IMR-90 (cell line): ENCODE results near the gene ACSL3. TPM values are rescaled to one million over a fixed set of nuclear protein-coding genes. Genes with fewer than 3 reads are reported as not detected.

Experiments
- ATAC-seq: fragments of 200-7000 bp; cut with Tn5 transposase; 2 replicates; pipeline ENCODE4 v1.9.1; 2020; ENCODE audit warnings: low read depth, mild to moderate bottlenecking, moderate library complexity
- BruUV-seq: library from RNA; stranded (reverse); fragments of 400-500 nt; replicated peaks from 2 replicates; lab custom pipeline; 2021; lab: Mats Ljungman, UMichigan
- CTCF ChIA-PET: fragments of 300-600 bp; formaldehyde crosslinking; extraction: SDS; loops from one replicate; lab custom pipeline; 2021; ENCODE audit warnings: antibody characterized with exemption; lab: Yijun Ruan, JAX
- POLR2A ChIA-PET: fragments of 300-600 bp; sonication (Branson Sonifier 250); formaldehyde crosslinking; loops from one replicate; lab custom pipeline; 2022; ENCODE audit warnings: antibody characterized with exemption; ENCODE audit not compliant: unreplicated experiment; lab: Charles Lee
- DNase-seq: peaks from one replicate; pipeline ENCODE4 v3.0.0; 2013
- H2AFZ ChIP-seq: replicated peaks from 2 replicates; pipeline ENCODE3; 2013; ENCODE audit warnings: low read length, mild to moderate bottlenecking; ENCODE audit not compliant: poor library complexity
- H2AK5ac ChIP-seq: 2 replicates; pipeline ENCODE4 v1.6.1; 2013; ENCODE audit warnings: low read depth, low read length, inconsistent platforms
- H2AK9ac ChIP-seq: replicated peaks from 2 replicates; pipeline ENCODE3; 2013; ENCODE audit warnings: mild to moderate bottlenecking, low read depth, low read length, moderate library complexity; ENCODE audit not compliant: poor library complexity
- H2BK120ac ChIP-seq: 2 replicates; pipeline ENCODE4 v1.6.1; 2013; ENCODE audit warnings: low read depth, low read length, inconsistent platforms
- H2BK15ac ChIP-seq: 3 replicates; pipeline ENCODE4 v1.6.1; 2013; ENCODE audit warnings: low read depth, low read length, inconsistent platforms
- H2BK20ac ChIP-seq: 2 replicates; pipeline ENCODE4 v1.6.1; 2013; ENCODE audit warnings: low read depth, mild to moderate bottlenecking, inconsistent platforms, low read length, moderate library complexity
- H2BK5ac ChIP-seq: 2 replicates; pipeline ENCODE4 v1.6.1; 2013; ENCODE audit warnings: mild to moderate bottlenecking, low read depth, low read length, inconsistent platforms; ENCODE audit not compliant: poor library complexity, severe bottlenecking
- H3K14ac ChIP-seq: replicated peaks from 2 replicates; pipeline ENCODE4 v1.6.1; 2013; ENCODE audit warnings: low read depth, low read length, inconsistent platforms
- H3K18ac ChIP-seq: 2 replicates; pipeline ENCODE4 v1.6.1; 2013; ENCODE audit warnings: low read depth, low read length, control low read depth
- H3K23ac ChIP-seq: 2 replicates; pipeline ENCODE4 v1.6.1; 2013; ENCODE audit warnings: low read depth, low read length, inconsistent platforms
- H3K27ac ChIP-seq: 2 replicates; pipeline ENCODE4 v1.5.1; 2013; ENCODE audit warnings: mild to moderate bottlenecking, control low read depth, low read length; ENCODE audit not compliant: insufficient read depth
- H3K27me3 ChIP-seq: 2 replicates; pipeline ENCODE4 v1.6.1; 2013; ENCODE audit warnings: low read length; ENCODE audit not compliant: control insufficient read depth, insufficient read depth
- H3K36me3 ChIP-seq: 2 replicates; pipeline ENCODE4 v1.6.1; 2013; ENCODE audit warnings: low read length, mixed read lengths; ENCODE audit not compliant: control insufficient read depth, insufficient read depth
- H3K4ac ChIP-seq: 2 replicates; pipeline ENCODE4 v1.6.1; 2013; ENCODE audit warnings: low read depth, low read length, inconsistent platforms
- H3K4me1 ChIP-seq: 2 replicates; pipeline ENCODE4 v1.6.1; 2013; ENCODE audit warnings: low read length, mixed read lengths; ENCODE audit not compliant: control insufficient read depth, insufficient read depth
- H3K4me2 ChIP-seq: 2 replicates; pipeline ENCODE4 v1.6.1; 2013; ENCODE audit warnings: low read depth, mild to moderate bottlenecking, control low read depth, low read length, moderate library complexity
- H3K4me3 ChIP-seq: 2 replicates; pipeline ENCODE4 v1.5.1; 2013; ENCODE audit warnings: low read depth, mild to moderate bottlenecking, control low read depth, low read length, moderate library complexity; ENCODE audit not compliant: insufficient read depth
- H3K56ac ChIP-seq: 2 replicates; pipeline ENCODE4 v1.6.1; 2013; ENCODE audit warnings: low read length, inconsistent platforms; ENCODE audit not compliant: insufficient read depth; ENCODE audit errors: extremely low read depth
- H3K79me1 ChIP-seq, 2 experiments: 2 replicates each; pipeline ENCODE4 v1.6.1; 2013; ENCODE audit warnings: low read length in 2 of 2, inconsistent platforms in 1 of 2, low read depth in 1 of 2
- H3K9ac ChIP-seq: 2 replicates; pipeline ENCODE4 v1.6.1; 2013; ENCODE audit warnings: low read depth, low read length, control low read depth
- H3K9me1 ChIP-seq: 2 replicates; pipeline ENCODE4 v1.6.1; 2013; ENCODE audit warnings: low read length, inconsistent platforms; ENCODE audit not compliant: insufficient read depth
- H3K9me3 ChIP-seq: 2 replicates; pipeline ENCODE4 v1.6.1; 2013; ENCODE audit warnings: low read length; ENCODE audit not compliant: control insufficient read depth, insufficient read depth
- H4K20me1 ChIP-seq: 2 replicates; pipeline ENCODE4 v1.6.1; 2013; ENCODE audit warnings: low read length, inconsistent platforms; ENCODE audit not compliant: insufficient read depth
- H4K5ac ChIP-seq: 2 replicates; pipeline ENCODE4 v1.6.1; 2013; ENCODE audit warnings: mild to moderate bottlenecking, low read depth, low read length, control low read depth
- H4K8ac ChIP-seq, 2 experiments: 2 replicates each; pipeline ENCODE4 v1.6.1; 2013; ENCODE audit warnings: low read depth in 2 of 2, low read length in 2 of 2, control low read depth in 1 of 2, inconsistent platforms in 1 of 2
- H4K91ac ChIP-seq: 2 replicates; pipeline ENCODE4 v1.6.1; 2013; ENCODE audit warnings: low read depth, low read length, inconsistent platforms; ENCODE audit not compliant: insufficient read depth
- BHLHE40 ChIP-seq: fragments of 150-350 bp; IDR thresholded peaks from 2 replicates; pipeline ENCODE4 v1.6.1; 2016; ENCODE audit warnings: mild to moderate bottlenecking, low read depth, low read length
- CEBPB ChIP-seq: IDR thresholded peaks from 2 replicates; pipeline ENCODE4 v1.6.1; 2012; ENCODE audit warnings: low read depth, low read length, improper control_type of control experiment
- CTCF ChIP-seq: conservative IDR thresholded peaks from 2 replicates; pipeline ENCODE4 v1.5.1; 2012; ENCODE audit warnings: mild to moderate bottlenecking, low read depth, low read length, improper control_type of control experiment
- ELK1 ChIP-seq: fragments of 150-350 bp; IDR thresholded peaks from 2 replicates; pipeline ENCODE4 v1.6.1; 2016; ENCODE audit warnings: low read depth, mild to moderate bottlenecking, low read length, moderate library complexity, borderline replicate concordance
- FOS ChIP-seq: fragments of 150-350 bp; IDR thresholded peaks from 2 replicates; pipeline ENCODE4 v1.6.1; 2016; ENCODE audit warnings: low read depth, low read length
- MAFK ChIP-seq: IDR thresholded peaks from 2 replicates; pipeline ENCODE4 v1.6.1; 2012; ENCODE audit warnings: low read depth, low read length, improper control_type of control experiment
- MAZ ChIP-seq: IDR thresholded peaks from 2 replicates; pipeline ENCODE4 v1.6.1; 2012; ENCODE audit warnings: low read depth, mild to moderate bottlenecking, low read length, improper control_type of control experiment, moderate library complexity, borderline replicate concordance
- MXI1 ChIP-seq: IDR thresholded peaks from 2 replicates; pipeline ENCODE4 v1.6.1; 2012; ENCODE audit warnings: low read depth, mild to moderate bottlenecking, low read length, moderate library complexity, borderline replicate concordance
- NFE2L2 ChIP-seq: fragments of 150-350 bp; IDR thresholded peaks from 2 replicates; pipeline ENCODE4 v1.6.1; 2016; ENCODE audit warnings: low read depth, mild to moderate bottlenecking, low read length
- POLR2A ChIP-seq: IDR thresholded peaks from 2 replicates; pipeline ENCODE4 v1.6.1; 2012; ENCODE audit warnings: mild to moderate bottlenecking, low read depth, low read length
- RAD21 ChIP-seq: IDR thresholded peaks from 2 replicates; pipeline ENCODE4 v1.6.1; 2012; ENCODE audit warnings: low read length, improper control_type of control experiment
- RCOR1 ChIP-seq: IDR thresholded peaks from 2 replicates; pipeline ENCODE4 v1.6.1; 2012; ENCODE audit warnings: mild to moderate bottlenecking, low read length, improper control_type of control experiment; ENCODE audit not compliant: insufficient replicate concordance
- RFX5 ChIP-seq: IDR thresholded peaks from 2 replicates; pipeline ENCODE4 v1.8.0; 2012; ENCODE audit warnings: low read depth, mild to moderate bottlenecking, low read length, moderate library complexity
- SMC3 ChIP-seq: fragments of 150-350 bp; IDR thresholded peaks from 2 replicates; pipeline ENCODE4 v1.6.1; 2016; ENCODE audit warnings: low read depth, mild to moderate bottlenecking, antibody characterized with exemption, low read length, moderate library complexity
- USF2 ChIP-seq: fragments of 150-350 bp; IDR thresholded peaks from 2 replicates; pipeline ENCODE4 v1.6.1; 2017; ENCODE audit warnings: mild to moderate bottlenecking, antibody characterized with exemption, low read length, low read depth
- WGBS, 2 experiments: methylation state at CpG; one replicate each; pipeline versions ENCODE4 v1.1.5 to v1.1.7; 2013; ENCODE audit warnings: missing lambda C conversion rate in 2 of 2; ENCODE audit not compliant: insufficient read length in 1 of 2; ENCODE audit errors: extremely low coverage in 2 of 2; 5-methylcytosine and 5-hydroxymethylcytosine counted together
- dilution Hi-C: fragments of 300-500 bp; cut with HindIII; formaldehyde crosslinking; loops from one replicate; pipeline ENCODE4 v1.14.3; 2018; ENCODE audit warnings: low sequenced_read_pairs; ENCODE audit not compliant: unreplicated experiment
- in situ Hi-C: fragments of 300-500 bp; cut with MboI; formaldehyde crosslinking; loops from 3 replicates; pipeline ENCODE4 v1.14.3; 2019; ENCODE audit warnings: low sequenced_read_pairs, inconsistent platforms, mixed read lengths
- intact Hi-C: fragments of 100-400 bp; cut with micrococcal nuclease; formaldehyde crosslinking; loops from 2 replicates; pipeline ENCODE4 v1.10.0; 2022
- polyA plus RNA-seq, 3 experiments: library from polyadenylated mRNA; depleted of rRNA; stranded (reverse); fragments of >200 nt; gene quantifications; 2 replicates each; pipeline ENCODE4 v1.2.3, GENCODE V29; 2012; ENCODE audit warnings: low replicate concordance in 1 of 3
- total RNA-seq: library from RNA; depleted of rRNA; stranded (reverse); fragments of >200 nt; gene quantifications from 2 replicates; pipeline ENCODE4 v1.2.3, GENCODE V29; 2012

The ACSL3 gene
- total and polyA plus RNA-seq, 2 of the 4 experiments (the other 2 are of a cell fraction) = 31.0 to 84.2 TPM

- no peak overlapping the region for H4K8ac ChIP-seq
- H2AFZ ChIP-seq = no peak overlapping the region
- H3K9ac ChIP-seq = no peak overlapping the region
- in situ Hi-C loops (loop anchor here (10.0 kb wide), 1 partner anchor 237 kb away; no protein-coding TSS in a partner anchor), dilution Hi-C loops (no loop called here), intact Hi-C loops (no loop called here)
- no peak overlapping the region for H4K91ac ChIP-seq
- no peak overlapping the region for H3K4me3 ChIP-seq
- CTCF ChIA-PET = interaction anchor here (0.6 to 0.7 kb wide), 2 partner anchors 26 to 325 kb away, joined by 3 to 7 read pairs; no protein-coding TSS in a partner anchor
- H2BK5ac ChIP-seq = no peak overlapping the region
- H4K20me1 ChIP-seq = no peaks in the 10 kb centered on the region
- WGBS, 2 experiments = no CpG with 5 or more reads among the region's 4 CpGs
- DNase-seq (no peak), ATAC-seq (no peak)
- H3K4me1 ChIP-seq = no peaks in the 10 kb centered on the region
- H4K5ac ChIP-seq = no peak overlapping the region
- no peak overlapping the region for H3K4me2 ChIP-seq
- H2BK15ac ChIP-seq = no peak overlapping the region
- H2AK5ac ChIP-seq = no peak overlapping the region
- H3K23ac ChIP-seq = no peak overlapping the region
- H2BK120ac ChIP-seq = no peak overlapping the region
- H3K14ac ChIP-seq = no peak overlapping the region
- peaks cover 35% of the 10 kb centered on the region for H3K36me3 ChIP-seq
- H3K9me1 ChIP-seq = peaks cover 6% of the 10 kb centered on the region; the same call in 1 of the 2 replicates
- no TSS peak for BruUV-seq
- H3K79me1 ChIP-seq = peaks cover 12 to 21% of the 10 kb centered on the region in 2 experiments
- H3K18ac ChIP-seq = no peak overlapping the region
- POLR2A ChIA-PET = no interaction called here
- H3K27me3 ChIP-seq = no peaks in the 10 kb centered on the region
- no peak overlapping the region for H2AK9ac ChIP-seq
- no peaks in the 10 kb centered on the region for H3K9me3 ChIP-seq
- no peak overlapping the region for H2BK20ac ChIP-seq
- H3K56ac ChIP-seq = no peak overlapping the region
- H3K4ac ChIP-seq = no peak overlapping the region
- no peak for TF ChIP-seq MAZ
- TF ChIP-seq CEBPB = no peak
- no peak for TF ChIP-seq NFE2L2
- no peak for TF ChIP-seq ELK1
- no peak for TF ChIP-seq CTCF
- no peak for TF ChIP-seq RAD21
- no peak for TF ChIP-seq SMC3
- no peak for TF ChIP-seq USF2
- TF ChIP-seq MAFK = no peak
- TF ChIP-seq BHLHE40 = no peak
- TF ChIP-seq POLR2A = no peak
- no peak for TF ChIP-seq RFX5
- no peak for TF ChIP-seq MXI1
- TF ChIP-seq RCOR1 = no peak
- no peak for TF ChIP-seq FOS
- H3K27ac ChIP-seq = no peak overlapping the region
Observed at GRCh38 chr2:222931659-222932058, 70.8 kb downstream of the ACSL3 start.
